Right cardiac atrium (tissue), 5 donors: ENCODE data around the gene CENPT. TPM values are rescaled to one million over a fixed set of nuclear protein-coding genes. Genes with fewer than 3 reads are reported as not detected.

Experiments
- ATAC-seq, 2 donors: fragments of 200-7000 bp; cut with Tn5 transposase; one replicate each; pipeline versions ENCODE4 v1.8.0 to v1.9.1; 2020; ENCODE audit warnings: moderate library complexity in 2 of 2, mild to moderate bottlenecking in 1 of 2
- DNase-seq, 3 donors: peaks; one replicate each; pipeline ENCODE4 v3.0.0-alpha.2; 2020
- H3K27ac ChIP-seq: one replicate; pipeline ENCODE4 v1.5.1; 2013; ENCODE audit warnings: mild to moderate bottlenecking, low read length, control low read depth, moderate library complexity
- H3K27me3 ChIP-seq: one replicate; pipeline ENCODE4 v1.6.1; 2013; ENCODE audit not compliant: control insufficient read depth, insufficient read depth
- H3K4me1 ChIP-seq: one replicate; pipeline ENCODE4 v1.6.1; 2013; ENCODE audit warnings: low read length; ENCODE audit not compliant: control insufficient read depth, insufficient read depth
- H3K4me3 ChIP-seq: one replicate; pipeline ENCODE4 v1.5.1; 2013; ENCODE audit warnings: low read length, control low read depth
- H3K9me3 ChIP-seq: one replicate; pipeline ENCODE4 v1.6.1; 2013; ENCODE audit warnings: low read length; ENCODE audit not compliant: control insufficient read depth
- WGBS: extraction: QIAGEN DNeasy Blood & Tissue Kit; methylation state at CpG from one replicate; pipeline ENCODE4 v1.1.7; 2013; 5-methylcytosine and 5-hydroxymethylcytosine counted together
- intact Hi-C, 4 donors: fragments of 100-400 bp; cut with DNase I; formaldehyde crosslinking; loops; one replicate each; pipeline versions ENCODE4 v1.11.0 to v1.14.0; 2022 to 2023
- polyA plus RNA-seq: library from polyadenylated mRNA; stranded (reverse); fragments of 200-250 nt; gene quantifications from one replicate; pipeline ENCODE4 v1.2.3, GENCODE V29; 2013
- total RNA-seq, 4 donors: library from RNA; stranded (reverse); fragmentation: NEBNext Ultra II Directional; extraction: Animal tissue kit (Norgen Biotek cat#: 25700); gene quantifications; one replicate each; pipeline ENCODE4 v1.2.1, GENCODE V29; 2021
- donor health status: healthy with polysubstance abuse.
- donor health status: DM: no; HTN: yes; CAD: no.
- donor health status: DM: no; HTN: no; CAD: no.
- donor health status: DM: no; HTN: yes; CAD: no; lungs with severe emphysema.
- donor health status: DM: yes; HTN: yes; CAD: no.

CENPT gene
- total and polyA plus RNA-seq, 5 donors: 24.3 to 29.0 (median 26.7) TPM

GRCh38 chr16:67783353-67783725, 64.2 kb downstream of the CENPT start:
- intact Hi-C loops: no loop called here
- H3K9me3 ChIP-seq: no peaks in the 10 kb centered on the region
- no peaks in the 10 kb centered on the region for H3K4me1 ChIP-seq
- H3K27ac ChIP-seq: no peak overlapping the region
- no peaks in the 10 kb centered on the region for H3K27me3 ChIP-seq
- H3K4me3 ChIP-seq: no peak overlapping the region
- no peak for ATAC-seq
- no peak for DNase-seq

- Histone ChIP-seq H3K9me3 (no peaks in the 10 kb centered on the region), H3K4me3 (no peak overlapping the region), H3K27me3 (no peaks in the 10 kb centered on the region), H3K27ac (no peak overlapping the region), H3K4me1 (no peaks in the 10 kb centered on the region)
- ATAC-seq (no peak), DNase-seq (no peak)
- WGBS: 85% methylated on average over 12 of the region's 12 CpGs
- intact Hi-C loops: no loop called here
These were observed 64.7 kb downstream of the CENPT start for GRCh38 chr16:67782567-67783352.

GRCh38 chr16:67781565-67781921, 66.0 kb downstream of the CENPT start:
- no peaks in the 10 kb centered on the region for H3K9me3 ChIP-seq
- H3K27me3 ChIP-seq: no peaks in the 10 kb centered on the region
- DNase-seq (no peak), ATAC-seq (no peak)
- H3K4me3 ChIP-seq: no peak overlapping the region
- 77% methylated on average over 5 of the region's 5 CpGs for WGBS
- no peak overlapping the region for H3K27ac ChIP-seq
- no peaks in the 10 kb centered on the region for H3K4me1 ChIP-seq
- intact Hi-C loops: no loop called here

GRCh38 chr16:67780847-67781564, 66.5 kb downstream of the CENPT start:
- no peaks in the 10 kb centered on the region for H3K4me1 ChIP-seq
- no peak overlapping the region for H3K4me3 ChIP-seq
- ATAC-seq (no peak), DNase-seq (no peak)
- H3K9me3 ChIP-seq: no peaks in the 10 kb centered on the region
- H3K27ac ChIP-seq: no peak overlapping the region
- intact Hi-C loops: no loop called here
- no peaks in the 10 kb centered on the region for H3K27me3 ChIP-seq
- whole genome bisulfite sequencing: 91% methylated on average over 7 of the region's 7 CpGs

- no peak overlapping the region for H3K27ac ChIP-seq
- no peak for ATAC-seq
These were observed 68.1 kb downstream of the CENPT start for GRCh38 chr16:67779256-67780014.

More at GRCh38 chr16:67779256-67780014, 68.1 kb downstream of the CENPT start:
- Histone ChIP-seq H3K27me3 (no peaks in the 10 kb centered on the region), H3K4me1 (no peaks in the 10 kb centered on the region), H3K9me3 (no peaks in the 10 kb centered on the region), H3K4me3 (no peak overlapping the region)
- intact Hi-C loops: loop anchor here in 1 of 4 donors (10.0 kb wide), 1 partner anchor 55 kb away; no protein-coding TSS in a partner anchor
- DNase-seq: no peak
- 81% methylated on average over 5 of the region's 5 CpGs for WGBS

Other genes starting within 250 kb of the CENPT start
- 1 to 10 TPM in 2 of 4 donors, under 1 TPM in 2; 0.65 to 1.2 (median 1.0) TPM for gene CARMIL2, start 202.5 kb downstream of the CENPT start, total RNA-seq
- 0.66 TPM for gene CARMIL2, start 202.5 kb downstream of the CENPT start, polyA plus RNA-seq
- 10 to 100 TPM in 2 of 4 donors, 1 to 10 TPM in 2; 7.9 to 10.9 (median 9.4) TPM for gene ACD, start 187.4 kb downstream of the CENPT start, total RNA-seq
- 9.9 TPM for gene ACD, start 187.4 kb downstream of the CENPT start, polyA plus RNA-seq
- 1 to 10 TPM; 3.4 to 3.5 (median 3.5) TPM for gene PARD6A, start 186.7 kb downstream of the CENPT start, total RNA-seq
- gene PARD6A, start 186.7 kb downstream of the CENPT start, polyA plus RNA-seq: 3.1 TPM
- gene ENKD1, start 180.9 kb downstream of the CENPT start, total RNA-seq: 10 to 100 TPM in 2 of 4 donors, 1 to 10 TPM in 2; 8.6 to 11.1 (median 9.5) TPM
- gene ENKD1, start 180.9 kb downstream of the CENPT start, polyA plus RNA-seq: 12.9 TPM
- 1 to 10 TPM; 3.9 to 6.2 (median 4.9) TPM for gene C16orf86, start 180.9 kb downstream of the CENPT start, total RNA-seq
- gene C16orf86, start 180.9 kb downstream of the CENPT start, polyA plus RNA-seq: 6.0 TPM
- gene GFOD2, start 128.4 kb downstream of the CENPT start, total RNA-seq: 1 to 10 TPM; 8.2 to 9.9 (median 8.6) TPM
- 8.1 TPM for gene GFOD2, start 128.4 kb downstream of the CENPT start, polyA plus RNA-seq
- gene RANBP10, start 41.1 kb downstream of the CENPT start, total RNA-seq: 10 to 100 TPM; 11.1 to 16.3 (median 12.4) TPM
- 6.9 TPM for gene RANBP10, start 41.1 kb downstream of the CENPT start, polyA plus RNA-seq
- gene TSNAXIP1, start 40.8 kb downstream of the CENPT start, total RNA-seq: under 1 TPM; 0.56 to 0.94 (median 0.79) TPM
- 1.1 TPM for gene TSNAXIP1, start 40.8 kb downstream of the CENPT start, polyA plus RNA-seq
- 10 to 100 TPM; 27.5 to 34.0 (median 32.0) TPM for gene THAP11, start 5.4 kb downstream of the CENPT start, total RNA-seq
- 20.8 TPM for gene THAP11, start 5.4 kb downstream of the CENPT start, polyA plus RNA-seq
- gene NUTF2, start 760 bp downstream of the CENPT start, total RNA-seq: 10 to 100 TPM; 66.6 to 80.7 (median 68.2) TPM
- gene NUTF2, start 760 bp downstream of the CENPT start, polyA plus RNA-seq: 125 TPM
- gene EDC4, start 25.4 kb upstream of the CENPT start, total RNA-seq: 10 to 100 TPM; 29.7 to 35.6 (median 31.9) TPM
- 21.7 TPM for gene EDC4, start 25.4 kb upstream of the CENPT start, polyA plus RNA-seq
- gene NRN1L, start 37.2 kb upstream of the CENPT start, total RNA-seq: under 1 TPM in 1 of 4 donors, not detected in 3; 0.53 TPM
- gene NRN1L, start 37.2 kb upstream of the CENPT start, polyA plus RNA-seq: 0.41 TPM
- gene PSKH1, start 45.6 kb upstream of the CENPT start, total RNA-seq: 10 to 100 TPM; 23.8 to 31.1 (median 27.0) TPM
- gene PSKH1, start 45.6 kb upstream of the CENPT start, polyA plus RNA-seq: 26.8 TPM
- gene CTRL, start 84.2 kb upstream of the CENPT start, total RNA-seq: under 1 TPM in 3 of 4 donors, not detected in 1; 0.37 to 0.94 (median 0.42) TPM
- gene CTRL, start 84.2 kb upstream of the CENPT start, polyA plus RNA-seq: 0.66 TPM
- 10 to 100 TPM; 49.1 to 64.0 (median 58.5) TPM for gene PSMB10, start 89.2 kb upstream of the CENPT start, total RNA-seq
- gene PSMB10, start 89.2 kb upstream of the CENPT start, polyA plus RNA-seq: 92.8 TPM
- 10 to 100 TPM; 15.0 to 27.0 (median 16.1) TPM for gene LCAT, start 96.4 kb upstream of the CENPT start, total RNA-seq
- gene LCAT, start 96.4 kb upstream of the CENPT start, polyA plus RNA-seq: 17.4 TPM
- gene SLC12A4, start 120.9 kb upstream of the CENPT start, total RNA-seq: 100 to 1,000 TPM in 1 of 4 donors, 10 to 100 TPM in 3; 64.6 to 114 (median 66.8) TPM
- gene SLC12A4, start 120.9 kb upstream of the CENPT start, polyA plus RNA-seq: 49.3 TPM
- gene DPEP3, start 132.8 kb upstream of the CENPT start, total RNA-seq: not detected
- gene DPEP3, start 132.8 kb upstream of the CENPT start, polyA plus RNA-seq: not detected
- 1 to 10 TPM; 1.2 to 2.7 (median 1.8) TPM for gene DPEP2, start 151.8 kb upstream of the CENPT start, total RNA-seq
- gene DPEP2, start 151.8 kb upstream of the CENPT start, polyA plus RNA-seq: 1.5 TPM
- gene DPEP2NB, start 168.2 kb upstream of the CENPT start, total RNA-seq: not detected
- gene DPEP2NB, start 168.2 kb upstream of the CENPT start, polyA plus RNA-seq: not detected
- 1 to 10 TPM; 6.7 to 7.8 (median 7.4) TPM for gene DDX28, start 175.5 kb upstream of the CENPT start, total RNA-seq
- 8.4 TPM for gene DDX28, start 175.5 kb upstream of the CENPT start, polyA plus RNA-seq
- 1 to 10 TPM; 5.1 to 9.5 (median 6.8) TPM for gene DUS2, start 175.6 kb upstream of the CENPT start, total RNA-seq
- gene DUS2, start 175.6 kb upstream of the CENPT start, polyA plus RNA-seq: 4.3 TPM
- 10 to 100 TPM; 28.7 to 34.7 (median 33.6) TPM for gene NFATC3, start 237.7 kb upstream of the CENPT start, total RNA-seq
- gene NFATC3, start 237.7 kb upstream of the CENPT start, polyA plus RNA-seq: 8.1 TPM